HG03280 (cell line): Measurements from ENCODE around the gene REPIN1.

Experiments used
- ATAC-seq: cut with Tn5 transposase; IDR thresholded peaks from one replicate; pipeline ENCODE4 v1.9.1; 2021; ENCODE audit warnings: mild to moderate bottlenecking, moderate library complexity; ENCODE audit not compliant: unreplicated experiment

Gene REPIN1

GRCh38 chr7:150388709-150389531, 20.3 kb downstream of the REPIN1 start:
- no peak for ATAC-seq

GRCh38 chr7:150389532-150389816, 20.9 kb downstream of the REPIN1 start:
- no peak for ATAC-seq

- ATAC-seq = no peak
Measured at GRCh38 chr7:150390205-150390604, 21.6 kb downstream of the REPIN1 start.

GRCh38 chr7:150393325-150393724, 24.7 kb downstream of the REPIN1 start:
- no peak for ATAC-seq

- no peak for ATAC-seq
Measured at GRCh38 chr7:150396426-150396825, 27.8 kb downstream of the REPIN1 start.

- ATAC-seq = no peak
Measured at GRCh38 chr7:150396851-150397260, 28.2 kb downstream of the REPIN1 start.

- ATAC-seq = no peak
Measured at GRCh38 chr7:150397346-150398107, 28.9 kb downstream of the REPIN1 start.

GRCh38 chr7:150398108-150398964, 29.7 kb downstream of the REPIN1 start:
- no peak for ATAC-seq

GRCh38 chr7:150398965-150399320, 30.3 kb downstream of the REPIN1 start:
- ATAC-seq = no peak

GRCh38 chr7:150399421-150400007, 30.9 kb downstream of the REPIN1 start:
- no peak for ATAC-seq

GRCh38 chr7:150400008-150400787, 31.6 kb downstream of the REPIN1 start:
- no peak for ATAC-seq

GRCh38 chr7:150400788-150401423, 32.3 kb downstream of the REPIN1 start:
- ATAC-seq = no peak

- no peak for ATAC-seq
Measured at GRCh38 chr7:150401424-150401790, 32.8 kb downstream of the REPIN1 start.

GRCh38 chr7:150401861-150402631, 33.4 kb downstream of the REPIN1 start:
- ATAC-seq = no peak

GRCh38 chr7:150402671-150403321, 34.2 kb downstream of the REPIN1 start:
- no peak for ATAC-seq

GRCh38 chr7:150403376-150404171, 35.0 kb downstream of the REPIN1 start:
- ATAC-seq = no peak

- ATAC-seq = no peak
Measured at GRCh38 chr7:150404172-150404804, 35.7 kb downstream of the REPIN1 start.
